ENCODE data around the gene DDI2.

DNA sequence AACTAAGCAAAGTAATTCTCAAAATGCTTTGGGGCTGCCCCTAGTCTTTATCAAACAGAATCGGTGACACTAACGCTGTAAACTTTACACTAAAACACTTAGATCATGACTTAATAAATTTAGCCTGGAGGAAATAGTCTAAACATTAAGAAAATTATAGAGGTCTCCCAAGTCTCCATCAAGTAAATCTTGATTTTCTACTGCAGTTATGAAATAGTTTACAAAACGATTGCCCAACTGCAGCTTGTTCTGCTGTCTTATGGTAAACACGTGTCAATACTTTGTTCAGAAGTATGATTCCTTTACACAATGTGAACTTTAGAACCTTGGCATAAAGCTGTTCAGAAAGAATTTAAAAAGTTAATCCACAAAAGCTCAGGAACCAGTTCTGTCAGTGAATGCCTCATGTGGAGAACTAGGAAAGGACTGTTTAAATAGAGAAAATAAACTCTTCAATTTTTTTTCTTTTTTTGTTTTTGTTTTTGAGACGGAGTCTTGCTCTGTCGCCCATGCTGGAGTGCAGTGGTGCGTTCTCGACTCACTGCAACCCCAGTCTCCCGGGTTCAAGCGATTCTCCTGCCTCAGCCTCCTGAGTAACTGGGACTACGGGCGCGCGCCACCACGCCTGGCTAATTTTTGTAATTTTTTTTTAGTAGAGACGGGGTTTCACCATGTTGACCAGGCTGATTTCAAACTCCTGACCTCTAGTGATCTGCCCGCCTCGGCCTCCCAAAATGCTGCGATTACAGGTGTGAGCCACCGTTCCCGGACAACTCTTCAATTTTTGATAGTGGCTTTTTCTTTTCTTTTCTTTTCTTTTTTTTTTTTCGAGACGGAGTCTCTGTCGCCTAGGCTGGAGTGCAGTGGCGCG lies 1.6 kb downstream of the DDI2 start:
- TF ChIP-seq, protein P1, sequence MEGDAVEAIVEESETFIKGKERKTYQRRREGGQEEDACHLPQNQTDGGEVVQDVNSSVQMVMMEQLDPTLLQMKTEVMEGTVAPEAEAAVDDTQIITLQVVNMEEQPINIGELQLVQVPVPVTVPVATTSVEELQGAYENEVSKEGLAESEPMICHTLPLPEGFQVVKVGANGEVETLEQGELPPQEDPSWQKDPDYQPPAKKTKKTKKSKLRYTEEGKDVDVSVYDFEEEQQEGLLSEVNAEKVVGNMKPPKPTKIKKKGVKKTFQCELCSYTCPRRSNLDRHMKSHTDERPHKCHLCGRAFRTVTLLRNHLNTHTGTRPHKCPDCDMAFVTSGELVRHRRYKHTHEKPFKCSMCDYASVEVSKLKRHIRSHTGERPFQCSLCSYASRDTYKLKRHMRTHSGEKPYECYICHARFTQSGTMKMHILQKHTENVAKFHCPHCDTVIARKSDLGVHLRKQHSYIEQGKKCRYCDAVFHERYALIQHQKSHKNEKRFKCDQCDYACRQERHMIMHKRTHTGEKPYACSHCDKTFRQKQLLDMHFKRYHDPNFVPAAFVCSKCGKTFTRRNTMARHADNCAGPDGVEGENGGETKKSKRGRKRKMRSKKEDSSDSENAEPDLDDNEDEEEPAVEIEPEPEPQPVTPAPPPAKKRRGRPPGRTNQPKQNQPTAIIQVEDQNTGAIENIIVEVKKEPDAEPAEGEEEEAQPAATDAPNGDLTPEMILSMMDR (conservative IDR thresholded peaks at IDR 0.05; ENCODE audit: low read length): no peak
- no peak for TF ChIP-seq EZH2phosphoT487 (IDR thresholded peaks at IDR 0.05; ENCODE audit: borderline replicate concordance)

Data from Loucy (cell line).